GM19455 (cell line): ENCODE results near the gene GTF2E1.

Experiments used
- ATAC-seq: cut with Tn5 transposase; IDR thresholded peaks from one replicate; pipeline ENCODE4 v1.9.1; 2021; ENCODE audit not compliant: unreplicated experiment

The GTF2E1 gene

GRCh38 chr3:120797857-120798256, 55.3 kb downstream of the GTF2E1 start:
- no peak for ATAC-seq

GRCh38 chr3:120798346-120798745, 55.8 kb downstream of the GTF2E1 start:
- ATAC-seq = no peak

- ATAC-seq = no peak
Observed at GRCh38 chr3:120800625-120801024, 58.1 kb downstream of the GTF2E1 start.

- no peak for ATAC-seq
Observed at GRCh38 chr3:120801484-120801883, 58.9 kb downstream of the GTF2E1 start.

GRCh38 chr3:120802916-120803315, 60.4 kb downstream of the GTF2E1 start:
- ATAC-seq = no peak

GRCh38 chr3:120816728-120817127, 74.2 kb downstream of the GTF2E1 start:
- no peak for ATAC-seq

GRCh38 chr3:120820748-120821147, 78.2 kb downstream of the GTF2E1 start:
- no peak for ATAC-seq

- ATAC-seq = no peak
Observed at GRCh38 chr3:120821426-120821825, 78.9 kb downstream of the GTF2E1 start.

GRCh38 chr3:120823156-120823555, 80.6 kb downstream of the GTF2E1 start:
- no peak for ATAC-seq

- ATAC-seq = no peak
Observed at GRCh38 chr3:120824613-120825012, 82.1 kb downstream of the GTF2E1 start.

- ATAC-seq = no peak
Observed at GRCh38 chr3:120828796-120829195, 86.3 kb downstream of the GTF2E1 start.

GRCh38 chr3:120831066-120831465, 88.5 kb downstream of the GTF2E1 start:
- ATAC-seq = no peak
